ES-I3 (cell line): ENCODE measurements around the gene PANX2.

ENCODE experiments used
- H3K36me3 ChIP-seq: 2 replicates; pipeline ENCODE4 v1.6.1; 2013; ENCODE audit warnings: mild to moderate bottlenecking, low read length, control low read depth, moderate library complexity; ENCODE audit not compliant: insufficient read depth
- H3K4me1 ChIP-seq: 2 replicates; pipeline ENCODE4 v1.6.1; 2013; ENCODE audit warnings: mild to moderate bottlenecking, control low read depth, low read length; ENCODE audit not compliant: insufficient read depth
- H3K9ac ChIP-seq: 2 replicates; pipeline ENCODE4 v1.6.1; 2013; ENCODE audit warnings: low read depth, mild to moderate bottlenecking, low read length, moderate library complexity
- H3K9me3 ChIP-seq: 2 replicates; pipeline ENCODE4 v1.6.1; 2013; ENCODE audit warnings: mild to moderate bottlenecking, low read length, moderate library complexity; ENCODE audit not compliant: control insufficient read depth, insufficient read depth

PANX2 gene

DNA sequence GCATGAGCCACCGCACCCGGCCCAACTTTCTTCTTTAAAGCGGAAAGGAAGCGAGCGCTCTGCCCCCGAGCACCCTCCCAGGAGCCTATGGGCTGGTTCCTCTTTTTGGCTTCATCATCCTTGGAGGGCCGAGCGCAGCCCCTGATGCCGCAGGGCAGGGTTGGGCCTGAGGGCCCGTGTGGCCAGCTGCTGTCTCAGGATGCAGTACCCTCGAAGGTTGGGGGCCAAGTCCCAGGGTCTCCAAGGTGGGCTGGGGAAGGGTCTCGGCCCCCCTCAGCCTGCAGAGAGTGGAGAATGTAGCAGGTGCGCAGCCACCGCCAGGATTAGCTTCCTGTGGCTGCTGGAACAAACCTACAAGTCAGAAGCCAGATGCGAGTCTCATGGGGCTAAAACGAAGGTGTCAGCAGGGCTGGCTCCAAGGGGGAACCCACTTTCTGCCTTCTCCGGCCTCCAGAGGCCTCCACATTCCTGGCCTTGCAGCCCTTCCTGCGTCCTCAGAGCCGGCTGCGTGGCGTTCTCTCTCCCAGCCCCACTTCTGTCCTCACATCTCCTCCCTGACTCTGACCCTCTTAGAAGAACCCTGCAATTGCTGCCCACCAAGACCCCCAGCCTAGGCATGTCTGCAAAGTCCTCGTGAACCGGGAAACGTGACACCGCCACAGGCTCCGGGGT is 2.9 kb downstream of the PANX2 start:
- no peak overlapping the region for H3K9ac ChIP-seq
- no peaks in the 10 kb centered on the region for H3K9me3 ChIP-seq

DNA sequence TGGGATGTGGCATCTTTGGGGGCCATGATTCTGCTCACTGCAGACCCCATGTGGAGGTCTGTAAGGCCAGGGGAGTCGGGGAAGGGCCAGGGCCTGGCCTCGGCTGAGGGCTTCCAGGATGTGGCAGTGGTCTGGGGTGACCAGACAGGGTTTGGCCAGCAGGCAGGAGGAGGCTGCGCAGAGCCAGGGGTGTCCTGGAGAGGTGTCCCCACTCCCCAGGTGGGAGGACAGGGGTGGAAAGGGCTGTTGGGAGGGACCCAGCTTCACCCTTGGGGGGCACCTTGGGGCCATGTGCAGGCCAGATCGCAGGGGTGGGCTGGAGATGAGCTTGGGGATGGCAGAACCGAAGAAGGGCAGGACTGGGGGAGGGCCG is 3.4 kb downstream of the PANX2 start:
- no peaks in the 10 kb centered on the region for H3K36me3 ChIP-seq
- H3K4me1 ChIP-seq: no peaks in the 10 kb centered on the region
- no peaks in the 10 kb centered on the region for H3K9me3 ChIP-seq
- no peak overlapping the region for H3K9ac ChIP-seq

More for the DNA sequence above, 2.9 kb downstream of the PANX2 start:
- H3K36me3 ChIP-seq: no peaks in the 10 kb centered on the region
- no peaks in the 10 kb centered on the region for H3K4me1 ChIP-seq

DNA sequence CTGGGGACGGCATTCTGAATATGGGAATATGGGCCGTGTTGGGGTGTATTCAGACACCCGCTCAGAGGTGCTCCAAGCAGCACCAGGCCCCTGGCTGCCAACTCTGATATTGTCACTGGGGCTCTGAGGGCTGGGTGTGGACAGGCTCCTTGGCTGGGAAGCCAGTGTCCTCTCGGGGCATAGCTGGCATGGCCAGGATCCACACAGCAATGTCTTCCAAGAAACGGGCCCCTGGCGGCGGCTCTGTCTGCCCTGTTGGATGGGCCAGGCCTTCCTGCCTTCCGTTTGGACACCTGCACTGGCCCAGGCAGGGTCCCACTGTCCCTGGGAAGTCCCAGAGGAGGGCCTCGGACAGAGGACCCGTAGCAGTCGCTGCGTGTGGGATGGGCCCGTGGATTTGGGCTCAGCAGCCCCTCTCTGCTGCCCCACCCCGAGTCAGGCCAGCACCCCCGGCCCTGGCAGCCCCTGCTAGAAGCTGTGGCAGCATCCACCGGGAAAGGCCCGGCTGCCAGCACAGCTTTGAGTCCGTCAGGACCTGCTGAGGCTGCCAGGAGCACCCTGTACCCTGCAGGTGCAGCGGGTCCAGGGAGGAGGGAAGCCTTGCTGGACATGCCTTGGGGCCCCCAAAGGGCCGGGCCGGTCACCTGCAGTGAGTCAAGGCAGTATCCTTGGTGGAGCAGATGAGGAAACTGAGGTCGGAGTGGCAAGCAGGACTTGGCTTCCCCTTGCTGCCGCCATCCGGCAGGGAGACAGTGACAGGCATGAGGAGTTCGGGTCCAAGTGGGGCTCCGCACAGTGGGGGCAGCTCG is 4.1 kb downstream of the PANX2 start:
- H3K36me3 ChIP-seq: no peaks in the 10 kb centered on the region
- H3K4me1 ChIP-seq: no peaks in the 10 kb centered on the region
- no peak overlapping the region for H3K9ac ChIP-seq
- H3K9me3 ChIP-seq: no peaks in the 10 kb centered on the region

DNA sequence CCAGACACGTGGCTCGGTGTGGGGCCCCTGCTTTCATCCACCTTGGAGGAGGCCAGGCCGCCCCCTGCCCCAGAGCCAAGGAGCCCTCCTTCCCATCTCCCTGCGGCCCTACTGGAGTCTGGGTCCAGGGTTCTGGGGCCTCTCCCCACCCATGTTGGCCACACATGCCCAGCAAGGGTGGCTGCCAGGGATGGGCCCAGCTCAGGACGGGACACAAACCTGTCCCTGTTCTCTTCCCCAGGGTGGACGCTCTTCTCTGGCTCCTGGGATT is 4.6 kb downstream of the PANX2 start:
- Histone ChIP-seq H3K9me3 (no peaks in the 10 kb centered on the region), H3K4me1 (no peaks in the 10 kb centered on the region), H3K36me3 (no peaks in the 10 kb centered on the region), H3K9ac (no peak overlapping the region)

DNA sequence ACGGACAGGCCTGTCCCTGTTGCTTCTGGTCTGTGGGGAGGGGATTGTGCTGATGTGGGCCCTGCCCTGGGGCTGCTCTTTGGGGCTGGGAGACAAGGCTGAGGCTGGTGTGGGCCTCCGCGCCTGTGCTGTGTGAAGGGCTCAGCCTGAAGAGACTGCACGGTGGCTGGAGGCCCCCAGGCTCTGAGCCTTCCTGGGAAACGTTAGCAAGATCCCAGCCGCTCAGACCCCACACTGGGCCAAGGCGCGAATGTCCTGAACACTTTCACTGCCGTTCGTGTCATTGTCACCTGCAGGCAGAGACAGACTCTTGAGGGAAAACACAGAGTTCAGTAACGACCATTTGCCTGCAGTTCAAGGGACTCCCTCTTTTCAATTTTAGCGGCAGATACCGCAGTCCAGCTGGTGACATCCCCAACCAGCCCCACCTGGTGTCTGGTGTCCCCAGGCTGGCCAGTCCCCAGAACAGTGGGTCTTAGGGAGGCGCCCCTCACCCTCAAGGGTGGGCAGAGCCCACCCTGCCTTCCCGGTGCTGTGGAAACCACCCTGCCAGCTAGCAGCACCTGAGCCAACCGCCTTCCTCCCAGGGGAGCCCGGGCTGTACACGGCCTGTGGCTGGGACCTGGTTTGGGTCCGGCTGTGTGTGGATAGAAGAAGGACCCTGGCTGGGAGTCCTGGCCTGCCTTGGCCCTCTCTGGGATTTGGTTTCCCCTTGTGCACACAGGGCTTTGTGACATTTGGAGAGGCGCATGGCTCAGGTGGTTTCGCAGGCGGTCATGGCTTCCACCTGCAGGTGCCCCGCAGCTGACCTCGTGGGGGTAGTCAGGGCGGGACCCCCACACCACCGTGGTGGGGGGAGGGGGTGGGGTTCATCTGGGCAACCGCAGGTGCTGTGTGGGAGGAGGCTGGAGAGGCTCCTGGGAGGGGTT is 5.7 kb downstream of the PANX2 start:
- Histone ChIP-seq H3K36me3 (no peaks in the 10 kb centered on the region), H3K4me1 (no peaks in the 10 kb centered on the region), H3K9ac (no peak overlapping the region), H3K9me3 (no peaks in the 10 kb centered on the region)

DNA sequence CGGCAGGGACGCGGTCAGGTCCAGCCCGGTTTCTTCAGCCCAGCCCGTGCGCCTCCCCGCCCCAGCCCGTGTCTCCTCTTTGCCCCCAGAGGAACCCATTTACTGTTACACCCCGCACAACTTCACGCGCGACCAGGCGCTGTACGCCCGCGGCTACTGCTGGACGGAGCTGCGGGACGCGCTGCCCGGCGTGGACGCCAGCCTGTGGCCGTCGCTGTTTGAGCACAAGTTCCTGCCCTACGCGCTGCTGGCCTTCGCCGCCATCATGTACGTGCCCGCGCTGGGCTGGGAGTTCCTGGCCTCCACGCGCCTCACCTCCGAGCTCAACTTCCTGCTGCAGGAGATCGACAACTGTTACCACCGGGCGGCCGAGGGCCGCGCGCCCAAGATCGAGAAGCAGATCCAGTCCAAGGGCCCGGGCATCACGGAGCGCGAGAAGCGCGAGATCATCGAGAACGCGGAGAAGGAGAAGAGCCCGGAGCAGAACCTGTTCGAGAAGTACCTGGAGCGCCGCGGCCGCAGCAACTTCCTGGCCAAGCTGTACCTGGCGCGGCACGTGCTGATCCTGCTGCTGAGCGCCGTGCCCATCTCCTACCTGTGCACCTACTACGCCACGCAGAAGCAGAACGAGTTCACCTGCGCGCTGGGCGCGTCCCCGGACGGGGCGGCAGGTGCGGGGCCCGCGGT is 6.5 kb downstream of the PANX2 start:
- Histone ChIP-seq H3K9me3 (no peaks in the 10 kb centered on the region), H3K36me3 (no peaks in the 10 kb centered on the region), H3K4me1 (no peaks in the 10 kb centered on the region), H3K9ac (no peak overlapping the region)

DNA sequence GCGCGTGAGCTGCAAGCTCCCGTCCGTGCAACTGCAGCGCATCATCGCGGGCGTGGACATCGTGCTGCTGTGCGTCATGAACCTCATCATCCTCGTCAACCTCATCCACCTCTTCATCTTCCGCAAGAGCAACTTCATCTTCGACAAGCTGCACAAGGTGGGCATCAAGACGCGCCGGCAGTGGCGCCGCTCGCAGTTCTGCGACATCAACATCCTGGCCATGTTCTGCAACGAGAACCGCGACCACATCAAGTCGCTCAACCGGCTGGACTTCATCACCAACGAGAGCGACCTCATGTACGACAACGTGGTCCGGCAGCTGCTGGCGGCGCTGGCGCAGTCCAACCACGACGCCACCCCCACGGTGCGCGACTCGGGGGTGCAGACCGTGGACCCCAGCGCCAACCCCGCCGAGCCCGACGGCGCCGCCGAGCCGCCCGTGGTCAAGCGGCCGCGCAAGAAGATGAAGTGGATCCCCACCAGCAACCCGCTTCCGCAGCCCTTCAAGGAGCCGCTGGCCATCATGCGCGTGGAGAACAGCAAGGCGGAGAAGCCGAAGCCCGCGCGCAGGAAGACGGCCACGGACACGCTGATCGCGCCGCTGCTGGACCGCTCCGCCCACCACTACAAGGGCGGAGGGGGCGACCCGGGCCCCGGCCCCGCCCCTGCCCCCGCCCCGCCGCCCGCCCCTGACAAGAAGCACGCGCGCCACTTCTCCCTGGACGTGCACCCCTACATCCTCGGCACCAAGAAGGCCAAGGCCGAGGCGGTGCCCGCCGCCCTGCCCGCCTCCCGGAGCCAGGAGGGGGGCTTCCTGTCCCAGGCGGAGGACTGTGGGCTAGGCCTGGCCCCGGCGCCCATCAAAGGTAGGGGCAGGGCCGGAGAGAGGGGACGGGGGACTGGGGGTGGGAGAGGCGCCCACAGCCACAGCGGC is 7.3 kb downstream of the PANX2 start:
- no peaks in the 10 kb centered on the region for H3K9me3 ChIP-seq
- H3K9ac ChIP-seq: no peak overlapping the region
- no peaks in the 10 kb centered on the region for H3K36me3 ChIP-seq
- no peaks in the 10 kb centered on the region for H3K4me1 ChIP-seq

DNA sequence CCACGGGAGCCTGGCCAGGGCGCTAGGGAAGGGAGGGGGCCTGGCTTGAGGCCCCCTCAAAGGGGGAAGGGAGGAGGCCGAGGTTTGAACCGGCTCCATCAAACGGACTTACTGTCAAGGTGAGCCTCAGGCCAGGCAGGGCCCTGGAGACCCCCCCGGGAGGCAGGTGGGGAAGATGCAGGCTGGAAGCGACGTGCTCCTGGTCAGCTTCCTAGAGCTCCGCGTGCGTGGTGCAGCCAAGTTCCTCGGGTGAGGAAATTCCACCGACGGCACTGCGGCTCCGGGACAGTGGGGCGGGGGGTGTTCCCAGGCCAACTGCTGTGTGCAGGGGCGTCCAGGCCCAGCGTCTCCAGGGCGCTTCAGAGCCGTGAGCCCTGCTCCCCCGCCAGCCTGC is 7.9 kb downstream of the PANX2 start:
- no peak overlapping the region for H3K9ac ChIP-seq
- H3K9me3 ChIP-seq: no peaks in the 10 kb centered on the region
- H3K36me3 ChIP-seq: no peaks in the 10 kb centered on the region
- H3K4me1 ChIP-seq: peaks cover 1% of the 10 kb centered on the region; the same call in 1 of the 2 replicates

DNA sequence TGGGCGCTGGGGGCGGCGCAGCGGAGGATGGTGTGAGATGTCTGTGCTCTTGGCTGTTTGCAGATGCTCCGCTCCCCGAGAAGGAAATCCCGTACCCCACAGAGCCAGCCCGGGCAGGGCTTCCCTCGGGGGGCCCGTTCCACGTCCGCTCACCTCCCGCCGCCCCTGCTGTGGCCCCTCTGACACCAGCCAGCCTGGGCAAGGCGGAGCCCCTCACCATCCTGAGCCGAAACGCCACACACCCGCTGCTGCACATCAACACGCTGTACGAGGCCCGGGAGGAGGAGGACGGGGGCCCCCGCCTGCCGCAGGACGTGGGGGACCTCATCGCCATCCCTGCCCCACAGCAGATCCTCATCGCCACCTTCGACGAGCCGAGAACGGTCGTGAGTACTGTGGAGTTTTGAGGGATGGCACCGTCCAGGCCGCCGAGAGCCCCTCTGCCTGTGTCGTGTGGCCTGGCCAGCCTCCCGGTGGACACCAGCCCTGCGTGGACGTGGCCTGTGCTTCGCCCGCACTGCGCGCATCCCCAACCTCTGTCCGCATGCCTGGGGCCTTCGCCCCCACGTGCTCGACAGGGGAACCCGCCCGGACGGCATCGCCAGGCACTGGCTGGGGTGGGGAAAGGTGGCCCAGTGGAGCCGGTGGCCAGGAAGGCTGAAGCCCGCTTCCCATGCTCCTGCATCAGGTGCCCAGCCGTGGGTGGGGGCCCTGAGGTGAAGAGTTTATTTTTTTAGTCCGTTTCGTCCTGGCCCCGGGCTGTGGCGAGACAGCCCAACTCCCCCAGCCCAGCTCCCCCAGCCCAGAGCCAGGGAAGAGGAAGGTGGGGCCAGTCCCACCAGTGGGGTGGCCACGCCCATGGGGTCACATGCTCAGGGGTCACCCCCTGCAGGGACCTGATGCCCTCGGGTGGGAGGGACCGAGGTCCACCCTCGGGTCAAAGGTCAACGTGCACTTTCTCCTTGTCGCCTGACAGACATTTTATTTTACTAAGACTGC is 8.6 kb downstream of the PANX2 start:
- H3K4me1 ChIP-seq: peaks cover 8% of the 10 kb centered on the region; the same call in 1 of the 2 replicates
- H3K9me3 ChIP-seq: no peaks in the 10 kb centered on the region
- H3K9ac ChIP-seq: no peak overlapping the region
- H3K36me3 ChIP-seq: no peaks in the 10 kb centered on the region

DNA sequence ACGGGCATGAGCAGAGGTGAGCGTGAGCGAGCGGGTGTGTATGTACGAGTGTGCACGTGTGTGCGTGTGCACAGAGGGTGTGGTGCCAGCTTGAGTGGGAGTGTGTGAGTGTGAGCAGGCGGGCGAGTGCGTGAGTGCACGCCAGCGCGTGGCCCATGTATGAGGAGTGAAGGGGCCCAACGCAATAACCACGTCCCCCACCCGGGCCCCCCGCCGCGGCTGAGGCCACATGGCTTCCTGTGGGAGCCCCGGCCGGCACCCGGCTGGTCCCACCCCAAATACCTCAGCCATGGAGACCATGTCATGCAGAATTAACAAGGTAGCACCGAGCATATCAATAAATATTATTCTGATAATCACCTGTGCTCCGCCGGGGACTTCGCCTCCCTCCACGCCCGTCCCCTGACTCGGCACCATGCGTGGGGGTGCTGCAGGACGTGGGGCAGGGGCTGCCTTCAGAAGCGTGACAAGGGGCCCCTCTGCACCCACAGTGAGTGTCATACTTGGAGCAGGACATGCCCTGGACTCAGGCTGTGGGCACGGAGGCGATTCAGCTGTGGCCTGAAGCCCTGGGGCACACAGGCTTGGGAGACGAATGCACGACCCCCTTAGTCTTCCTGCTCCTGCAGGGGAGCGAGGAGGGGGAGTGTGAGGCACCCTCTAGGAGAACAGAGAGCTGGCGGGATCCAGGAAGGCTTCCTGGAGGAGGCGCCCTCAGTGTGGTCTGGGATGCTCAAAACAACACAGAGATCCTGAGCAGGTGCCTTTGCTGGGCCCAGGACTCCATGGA is 9.6 kb downstream of the PANX2 start:
- peaks cover 10% of the 10 kb centered on the region; the same call in 1 of the 2 replicates for H3K4me1 ChIP-seq
- no peaks in the 10 kb centered on the region for H3K9me3 ChIP-seq
- H3K9ac ChIP-seq: no peak overlapping the region
- H3K36me3 ChIP-seq: no peaks in the 10 kb centered on the region

DNA sequence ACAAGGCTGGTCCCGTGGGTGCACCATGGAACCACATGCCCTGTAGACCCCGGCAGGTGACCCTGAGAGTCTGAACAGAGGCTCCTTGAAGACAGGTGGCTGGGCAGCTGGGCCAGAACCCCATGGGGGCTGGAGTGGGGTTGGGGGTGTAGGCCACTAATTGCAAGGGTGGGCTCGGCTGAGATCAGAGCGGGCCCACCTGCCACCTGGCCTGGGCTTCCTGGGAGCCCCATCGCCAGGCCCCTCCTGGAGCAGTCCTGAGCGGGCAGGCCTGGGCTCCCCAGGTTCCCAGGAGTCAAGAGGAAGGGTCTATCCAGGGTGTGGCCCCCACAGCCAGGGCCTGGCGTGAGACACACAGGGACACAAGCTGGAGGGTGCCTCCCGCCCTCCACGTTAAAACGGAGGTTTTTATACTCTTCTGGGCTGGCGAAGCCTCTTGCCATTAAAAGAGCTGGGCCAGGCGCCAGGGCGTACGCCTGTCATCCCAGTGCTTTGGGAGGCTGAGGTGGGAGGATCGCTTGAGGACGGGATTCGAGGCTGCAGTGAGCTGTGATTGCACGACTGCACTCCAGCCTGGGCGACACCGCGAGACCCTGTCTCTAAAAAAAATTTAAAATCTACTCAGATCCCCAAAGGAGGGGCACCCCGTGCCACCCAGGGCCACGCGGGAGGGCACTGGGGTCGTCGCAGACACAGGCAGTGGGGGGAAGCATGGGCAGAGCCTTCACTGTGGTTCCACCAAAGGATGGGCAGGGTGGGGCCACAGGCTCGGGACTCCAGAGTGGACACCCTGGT is 10.4 kb downstream of the PANX2 start:
- Histone ChIP-seq H3K4me1 (peaks cover 10% of the 10 kb centered on the region; the same call in 1 of the 2 replicates), H3K36me3 (no peaks in the 10 kb centered on the region), H3K9me3 (no peaks in the 10 kb centered on the region)

More for the DNA sequence above, 10.4 kb downstream of the PANX2 start:
- H3K9ac ChIP-seq: no peak overlapping the region
